HEK293 (cell line): ENCODE data around the gene ACIN1.

Experiments
- CTCF ChIA-PET: fragments of 350-600 bp; formaldehyde crosslinking; extraction: SDS; loops from one replicate; lab custom pipeline; 2021; ENCODE audit warnings: antibody characterized with exemption; lab: Yijun Ruan, JAX
- POLR2A ChIA-PET: fragments of 300-600 bp; formaldehyde crosslinking; extraction: SDS; loops from one replicate; lab custom pipeline; 2020; ENCODE audit warnings: antibody characterized with exemption, inconsistent platforms; lab: Yijun Ruan, JAX
- H3K27ac ChIP-seq: fragments of 200-500 bp; sonication (Bioruptor generic); 2 replicates; pipeline ENCODE4 v1.5.1; 2014; ENCODE audit warnings: low read depth, low read length, control low read depth, inconsistent platforms; ENCODE audit errors: extremely low read depth
- H3K36me3 ChIP-seq, 2 experiments: fragments of 200-500 bp in 1 of 2; sonication (Bioruptor generic) in 1 of 2; 1 replicate in 1 of 2; 2 replicates in 1 of 2; pipeline ENCODE4 v1.5.1; 2014 to 2017; ENCODE audit warnings: inconsistent platforms in 2 of 2, low read length in 2 of 2; ENCODE audit not compliant: control insufficient read depth in 2 of 2, insufficient read depth in 1 of 2
- H3K4me1 ChIP-seq: fragments of 200-500 bp; sonication (Bioruptor generic); 2 replicates; pipeline ENCODE4 v1.5.1; 2014; ENCODE audit warnings: mild to moderate bottlenecking, low read length, inconsistent platforms; ENCODE audit not compliant: control insufficient read depth, insufficient read depth
- H3K4me3 ChIP-seq: 2 replicates; pipeline ENCODE4 v1.5.1; 2011; ENCODE audit warnings: low read depth, mild to moderate bottlenecking, control low read depth, low read length, moderate library complexity
- H3K9me3 ChIP-seq: fragments of 200-500 bp; sonication (Bioruptor generic); 2 replicates; pipeline ENCODE4 v1.5.1; 2014; ENCODE audit warnings: low read depth, low read length, inconsistent platforms; ENCODE audit not compliant: control insufficient read depth, insufficient read depth
- HIC1 ChIP-seq: fragments of 450-650 bp; formaldehyde crosslinking; IDR thresholded peaks from 2 replicates; pipeline ENCODE4 v1.5.1; 2016; ENCODE audit warnings: missing biosample characterization, missing genetic modification characterization
- KLF10 ChIP-seq: fragments of 450-650 bp; IDR thresholded peaks from 2 replicates; pipeline ENCODE4 v1.5.1; 2018; ENCODE audit warnings: missing biosample characterization, mild to moderate bottlenecking, missing genetic modification characterization
- SP7 ChIP-seq: fragments of 450-650 bp; formaldehyde crosslinking; IDR thresholded peaks from 2 replicates; pipeline ENCODE4 v1.5.1; 2016; ENCODE audit warnings: missing biosample characterization, missing genetic modification characterization
- ZBTB17 ChIP-seq: fragments of 450-650 bp; formaldehyde crosslinking; IDR thresholded peaks from 2 replicates; pipeline ENCODE4 v1.5.1; 2016; ENCODE audit warnings: missing biosample characterization, missing genetic modification characterization
- ZBTB7A ChIP-seq: fragments of 450-650 bp; formaldehyde crosslinking; IDR thresholded peaks from 2 replicates; pipeline ENCODE4 v1.5.1; 2016; ENCODE audit warnings: low read depth, missing biosample characterization, missing genetic modification characterization
- ZIC2 ChIP-seq: fragments of 450-650 bp; formaldehyde crosslinking; IDR thresholded peaks from 2 replicates; pipeline ENCODE4 v1.5.1; 2016; ENCODE audit warnings: missing biosample characterization, missing genetic modification characterization
- ZNF10 ChIP-seq: fragments of 450-650 bp; formaldehyde crosslinking; IDR thresholded peaks from 2 replicates; pipeline ENCODE4 v1.5.1; 2017; ENCODE audit warnings: missing biosample characterization, missing genetic modification characterization
- ZNF133 ChIP-seq: fragments of 450-650 bp; formaldehyde crosslinking; IDR thresholded peaks from 2 replicates; pipeline ENCODE4 v1.5.1; 2016; ENCODE audit warnings: missing biosample characterization, missing genetic modification characterization
- ZNF146 ChIP-seq: fragments of 450-650 bp; formaldehyde crosslinking; IDR thresholded peaks from 2 replicates; pipeline ENCODE4 v1.5.1; 2016; ENCODE audit warnings: missing biosample characterization, missing genetic modification characterization
- ZNF175 ChIP-seq: fragments of 450-650 bp; formaldehyde crosslinking; IDR thresholded peaks from 2 replicates; pipeline ENCODE4 v1.5.1; 2016; ENCODE audit warnings: missing biosample characterization, missing genetic modification characterization
- ZNF19 ChIP-seq: fragments of 450-650 bp; formaldehyde crosslinking; IDR thresholded peaks from 2 replicates; pipeline ENCODE4; 2016; ENCODE audit warnings: missing biosample characterization, missing genetic modification characterization, low read depth
- ZNF223 ChIP-seq: fragments of 450-650 bp; formaldehyde crosslinking; IDR thresholded peaks from 2 replicates; pipeline ENCODE4 v1.5.1; 2016; ENCODE audit warnings: missing biosample characterization, missing genetic modification characterization
- ZNF24 ChIP-seq: fragments of 450-650 bp; formaldehyde crosslinking; IDR thresholded peaks from 2 replicates; pipeline ENCODE4 v1.5.1; 2016; ENCODE audit warnings: missing biosample characterization, missing genetic modification characterization
- ZNF335 ChIP-seq: fragments of 450-650 bp; formaldehyde crosslinking; conservative IDR thresholded peaks from 2 replicates; pipeline ENCODE4 v1.5.1; 2016; ENCODE audit warnings: missing biosample characterization, missing genetic modification characterization
- ZNF350 ChIP-seq: fragments of 450-650 bp; formaldehyde crosslinking; IDR thresholded peaks from 2 replicates; pipeline ENCODE4 v1.5.0; 2017; ENCODE audit warnings: missing biosample characterization, mild to moderate bottlenecking, missing genetic modification characterization
- ZNF530 ChIP-seq: fragments of 450-650 bp; formaldehyde crosslinking; IDR thresholded peaks from 2 replicates; pipeline ENCODE4 v1.5.1; 2016; ENCODE audit warnings: low read depth, missing biosample characterization, missing genetic modification characterization
- ZNF548 ChIP-seq: fragments of 450-650 bp; formaldehyde crosslinking; IDR thresholded peaks from 2 replicates; pipeline ENCODE4 v1.5.1; 2016; ENCODE audit warnings: missing biosample characterization, missing genetic modification characterization
- ZNF624 ChIP-seq: fragments of 450-650 bp; formaldehyde crosslinking; IDR thresholded peaks from 2 replicates; pipeline ENCODE4 v1.5.1; 2017; ENCODE audit warnings: missing biosample characterization, missing genetic modification characterization
- ZNF629 ChIP-seq: fragments of 450-650 bp; formaldehyde crosslinking; IDR thresholded peaks from 2 replicates; pipeline ENCODE4 v1.5.1; 2017; ENCODE audit warnings: missing biosample characterization, missing genetic modification characterization
- ZNF76 ChIP-seq: fragments of 450-650 bp; formaldehyde crosslinking; IDR thresholded peaks from 2 replicates; pipeline ENCODE4; 2016; ENCODE audit warnings: low read depth, missing biosample characterization, missing genetic modification characterization, borderline replicate concordance
- ZNF791 ChIP-seq: fragments of 450-650 bp; formaldehyde crosslinking; IDR thresholded peaks from 2 replicates; pipeline ENCODE4 v1.5.1; 2016; ENCODE audit warnings: missing biosample characterization, missing genetic modification characterization
- TF ChIP-seq, protein P1 (sequence below): fragments of 450-650 bp; IDR thresholded peaks from 2 replicates; pipeline ENCODE4 v1.5.1; 2018; ENCODE audit warnings: missing biosample characterization, mild to moderate bottlenecking, missing genetic modification characterization

The ACIN1 gene

DNA sequence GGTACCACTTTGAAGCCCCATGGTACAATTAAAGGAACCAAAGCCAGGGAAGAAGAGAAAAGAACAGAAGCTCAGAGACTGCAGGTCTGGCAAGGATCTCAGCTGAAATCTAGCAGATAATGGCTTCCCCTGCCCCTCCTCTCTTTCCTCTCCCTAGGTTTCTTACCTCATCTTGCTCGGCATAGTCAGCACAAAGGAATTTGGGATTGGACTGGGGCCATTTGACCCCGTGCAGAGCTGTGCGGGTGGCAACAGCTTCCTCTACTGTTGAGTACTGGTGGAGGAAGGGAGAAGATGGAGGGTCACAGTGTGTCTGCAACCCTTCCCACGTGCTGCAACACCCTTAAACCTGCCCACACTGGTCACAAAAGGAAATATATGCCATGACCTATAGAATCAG, 32.9 kb downstream of the ACIN1 start (continued):
- TF ChIP-seq ZNF24: peak; percentile 78
- peak; percentile 64 for TF ChIP-seq KLF10 (tag by site-specific recombination)
- no peak; the same call in 1 of the 2 replicates for TF ChIP-seq HIC1 (tag by site-specific recombination)
- no peak for TF ChIP-seq ZNF624 (tag by site-specific recombination)
- TF ChIP-seq ZNF629: peak; percentile 87
- peak; percentile 75 for TF ChIP-seq ZIC2 (tag by site-specific recombination)

DNA sequence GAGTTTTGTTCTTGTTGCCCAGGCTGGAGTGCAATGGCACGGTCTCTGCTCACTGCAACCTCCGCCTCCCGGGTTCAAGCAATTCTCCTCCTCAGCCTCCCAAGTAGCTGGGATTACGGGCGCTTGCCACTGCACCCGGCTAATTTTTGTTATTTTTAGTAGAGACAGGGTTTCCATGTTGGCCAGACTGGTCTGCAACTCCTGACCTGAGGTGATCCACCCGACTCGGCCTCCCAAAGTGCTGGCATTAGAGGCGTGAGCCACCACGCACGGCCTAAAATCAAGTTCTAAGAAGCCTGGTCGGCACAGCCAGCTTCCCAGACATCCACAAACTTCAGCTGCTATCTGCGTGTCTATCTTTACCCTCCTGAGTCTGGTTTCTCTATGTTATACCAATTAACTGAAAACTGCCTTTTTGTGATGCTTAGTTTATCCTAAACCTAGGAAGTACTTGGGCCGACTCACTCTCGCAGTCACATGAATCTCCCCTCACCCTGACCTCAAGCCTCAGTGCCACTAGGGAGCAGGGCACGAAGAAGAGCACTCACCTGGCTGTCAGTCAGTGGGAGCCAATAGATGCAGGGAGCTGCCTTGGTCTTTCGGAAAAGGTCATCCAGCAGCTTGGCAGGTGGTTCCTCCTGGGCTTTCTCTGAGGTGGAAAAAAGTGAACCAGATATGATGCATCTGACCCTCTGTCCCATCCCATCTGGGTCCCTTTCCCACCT, 34.2 kb downstream of the ACIN1 start:
- POLR2A ChIA-PET: interaction anchor here (0.6 to 3.5 kb wide), 5 partner anchors 34 to 473 kb away, joined by 3 to 20 read pairs (median 6); partner anchors contain the start of genes ACIN1 and C14orf119
- CTCF ChIA-PET: interaction anchor here (0.7 to 16.2 kb wide), 7 partner anchors 8 to 131 kb away, joined by 3 to 469 read pairs (median 12); partner anchors contain the start of genes ACIN1, AJUBA and PRMT5
- H3K4me3 ChIP-seq: no peak overlapping the region
- peaks cover 39 to 69% of the 10 kb centered on the region in 2 experiments for H3K36me3 ChIP-seq
- TF ChIP-seq ZNF175: no peak
- no peak for TF ChIP-seq ZNF350 (tag by site-specific recombination)
- TF ChIP-seq ZBTB7A (tag by site-specific recombination): no peak
- TF ChIP-seq, protein P1, sequence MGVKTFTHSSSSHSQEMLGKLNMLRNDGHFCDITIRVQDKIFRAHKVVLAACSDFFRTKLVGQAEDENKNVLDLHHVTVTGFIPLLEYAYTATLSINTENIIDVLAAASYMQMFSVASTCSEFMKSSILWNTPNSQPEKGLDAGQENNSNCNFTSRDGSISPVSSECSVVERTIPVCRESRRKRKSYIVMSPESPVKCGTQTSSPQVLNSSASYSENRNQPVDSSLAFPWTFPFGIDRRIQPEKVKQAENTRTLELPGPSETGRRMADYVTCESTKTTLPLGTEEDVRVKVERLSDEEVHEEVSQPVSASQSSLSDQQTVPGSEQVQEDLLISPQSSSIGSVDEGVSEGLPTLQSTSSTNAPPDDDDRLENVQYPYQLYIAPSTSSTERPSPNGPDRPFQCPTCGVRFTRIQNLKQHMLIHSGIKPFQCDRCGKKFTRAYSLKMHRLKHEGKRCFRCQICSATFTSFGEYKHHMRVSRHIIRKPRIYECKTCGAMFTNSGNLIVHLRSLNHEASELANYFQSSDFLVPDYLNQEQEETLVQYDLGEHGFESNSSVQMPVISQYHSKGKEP (tag by site-specific recombination): no peak
- TF ChIP-seq ZNF548: no peak
- TF ChIP-seq ZBTB17 (tag by site-specific recombination): no peak
- TF ChIP-seq ZNF223: no peak
- TF ChIP-seq HIC1 (tag by site-specific recombination): no peak
- TF ChIP-seq ZNF791 (tag by site-specific recombination): no peak
- TF ChIP-seq SP7 (tag by site-specific recombination): no peak
- no peak for TF ChIP-seq ZNF335 (tag by site-specific recombination)
- TF ChIP-seq ZNF19 (tag by site-specific recombination): no peak
- no peak for TF ChIP-seq ZNF530
- no peak for TF ChIP-seq ZNF146 (tag by site-specific recombination)
- no peak for TF ChIP-seq ZNF133 (tag by site-specific recombination)
- no peak for TF ChIP-seq ZNF10 (tag by site-specific recombination)
- TF ChIP-seq ZNF76 (tag by site-specific recombination): no peak
- TF ChIP-seq, all 188 proteins: peak for 0
- H3K27ac ChIP-seq: no peak overlapping the region
- H3K4me1 ChIP-seq: peaks cover 4% of the 10 kb centered on the region; the same call in 1 of the 2 replicates
- no peaks in the 10 kb centered on the region for H3K9me3 ChIP-seq
